Stomach (tissue), 9 donors: ENCODE measurements around the gene ANKFN1. TPM values are rescaled to one million over a fixed set of nuclear protein-coding genes. Genes with fewer than 3 reads are reported as not detected.

Source experiments
- DNase-seq, 2 donors: peaks; one replicate each; pipeline versions ENCODE4 v3.0.0 to v3.0.0-alpha.2; 2013 to 2019
- H3K27ac ChIP-seq, 5 donors: fragments of 200-600 bp in 4 of 5; sonication (generic) in 4 of 5; one replicate each; pipeline ENCODE4 v1.5.1; 2013 to 2019; ENCODE audit warnings: mild to moderate bottlenecking in 1 of 5, moderate library complexity in 1 of 5
- H3K27me3 ChIP-seq, 3 donors: fragments of 200-600 bp; sonication (generic); one replicate each; pipeline ENCODE4 v1.5.1; 2017 to 2019; ENCODE audit warnings: mixed run types in 1 of 3
- H3K36me3 ChIP-seq, 4 donors: fragments of 200-600 bp; sonication (generic); 1 replicate in 3 of 4; 2 replicates in 1 of 4; pipeline ENCODE4 v1.5.1; 2016 to 2019
- H3K4me1 ChIP-seq, 4 donors: fragments of 200-600 bp; sonication (generic); one replicate each; pipeline ENCODE4 v1.5.1; 2016 to 2019
- H3K4me3 ChIP-seq, 4 donors: fragments of 200-600 bp; sonication (generic) in 3 of 4; one replicate each; pipeline ENCODE4 v1.5.1; 2016 to 2019; ENCODE audit warnings: mild to moderate bottlenecking in 1 of 4
- H3K9me3 ChIP-seq, 4 donors: fragments of 200-600 bp; sonication (generic); one replicate each; pipeline ENCODE4 v1.5.1; 2016 to 2019
- EP300 ChIP-seq: sonication (generic); formaldehyde crosslinking; IDR thresholded peaks from one replicate; pipeline ENCODE4 v1.6.1; 2017; ENCODE audit warnings: antibody characterized with exemption
- POLR2A ChIP-seq, 4 donors: fragments of 450-650 bp; IDR thresholded peaks; one replicate each; pipeline ENCODE4 v1.6.1; 2016; ENCODE audit warnings: antibody characterized with exemption in 4 of 4, control low read depth in 2 of 4, mild to moderate bottlenecking in 1 of 4, moderate library complexity in 1 of 4
- POLR2AphosphoS5 ChIP-seq, 3 donors: sonication (generic); formaldehyde crosslinking; IDR thresholded peaks; one replicate each; pipeline ENCODE4 v1.6.1; 2016; ENCODE audit warnings: antibody characterized with exemption in 3 of 3
- WGBS, 5 donors: extraction: QIAGEN DNeasy Blood & Tissue Kit in 3 of 5; methylation state at CpG; one replicate each; pipeline versions ENCODE4 v1.1.5 to v1.1.7; 2013 to 2018; 5-methylcytosine and 5-hydroxymethylcytosine counted together
- intact Hi-C: fragments of 100-400 bp; cut with DNase I; formaldehyde crosslinking; loops from one replicate; pipeline ENCODE4 v1.15.1; 2023; ENCODE audit warnings: low total_unique reads
- polyA plus RNA-seq, 3 donors: library from polyadenylated mRNA; stranded (reverse); fragments of 200-250 nt; gene quantifications; one replicate each; pipeline ENCODE4 v1.2.3, GENCODE V29; 2013
- total RNA-seq, 5 donors: library from RNA; depleted of rRNA; stranded (reverse); fragments of >200 nt; gene quantifications; one replicate each; pipeline versions ENCODE4 v1.1.0 to v1.2.3, GENCODE V29; 2014 to 2016
- TF ChIP-seq, protein P1 (sequence below), 7 experiments: fragments of 450-650 bp in 4 of 7; fragments of 200-600 bp in 3 of 7; sonication (generic) in 3 of 7; IDR thresholded peaks; one replicate each; pipeline ENCODE4 v1.5.1; 2016 to 2019; ENCODE audit warnings: antibody characterized with exemption in 7 of 7, control low read depth in 2 of 7, mild to moderate bottlenecking in 1 of 7
- donor health status: healthy with polysubstance abuse.
- donor health status: Bipolar disorder and iron deficiency.
- donor health status: healthy.

Gene ANKFN1
- total and polyA plus RNA-seq, 8 donors, result 0.10 to 2.9 (median 1.3) TPM; not detected in 4

DNA sequence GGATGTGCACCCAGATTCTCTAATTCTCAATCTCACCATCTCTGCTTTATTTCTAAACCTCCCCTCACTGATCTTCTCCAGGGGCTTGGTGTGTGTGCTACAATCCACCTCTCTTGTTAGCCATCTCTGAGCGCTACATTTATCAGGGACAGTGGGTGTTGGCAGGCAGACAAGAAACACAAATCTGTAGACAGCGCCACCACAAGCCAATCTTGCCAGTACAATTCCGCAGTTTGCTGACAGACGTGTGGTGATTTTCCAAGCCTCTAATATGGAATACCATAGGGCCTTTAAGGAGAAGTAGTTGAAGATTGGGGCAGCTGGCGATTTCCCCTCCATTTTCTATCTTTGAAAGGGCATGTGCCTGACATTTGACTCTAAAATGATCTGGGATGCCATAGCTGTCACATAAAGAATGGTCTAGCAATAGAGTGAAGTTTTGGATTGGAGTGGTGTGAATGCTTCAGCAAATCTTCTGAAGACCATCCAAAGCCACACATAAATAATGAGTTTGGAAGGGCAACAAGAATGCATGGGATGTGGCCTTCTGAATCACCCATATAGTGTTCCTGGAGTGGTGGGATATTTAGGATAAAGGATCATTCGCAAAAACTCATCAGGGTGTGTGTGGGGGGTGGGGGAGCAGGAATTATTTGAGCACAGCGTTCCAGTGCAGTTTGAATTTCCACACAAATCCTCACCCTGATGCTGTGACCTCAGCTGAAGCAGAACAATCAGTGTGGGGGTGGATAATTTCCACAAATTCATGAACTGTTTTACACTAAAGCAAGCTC is 12.0 kb upstream of the ANKFN1 start:
- Histone ChIP-seq H3K36me3 (no peaks in the 10 kb centered on the region), H3K27ac (no peak overlapping the region), H3K4me3 (no peak overlapping the region), H3K9me3 (no peaks in the 10 kb centered on the region), H3K4me1 (peaks cover 0 to 8% (median 2%) of the 10 kb centered on the region in 4 donors), H3K27me3 (no peaks in the 10 kb centered on the region)
- WGBS, 5 donors, result 61 to 79% (median 71%) methylated on average over 7 of the region's 7 CpGs
- no peak for DNase-seq
- no peak for TF ChIP-seq EP300
- intact Hi-C loops, result no loop called here

DNA sequence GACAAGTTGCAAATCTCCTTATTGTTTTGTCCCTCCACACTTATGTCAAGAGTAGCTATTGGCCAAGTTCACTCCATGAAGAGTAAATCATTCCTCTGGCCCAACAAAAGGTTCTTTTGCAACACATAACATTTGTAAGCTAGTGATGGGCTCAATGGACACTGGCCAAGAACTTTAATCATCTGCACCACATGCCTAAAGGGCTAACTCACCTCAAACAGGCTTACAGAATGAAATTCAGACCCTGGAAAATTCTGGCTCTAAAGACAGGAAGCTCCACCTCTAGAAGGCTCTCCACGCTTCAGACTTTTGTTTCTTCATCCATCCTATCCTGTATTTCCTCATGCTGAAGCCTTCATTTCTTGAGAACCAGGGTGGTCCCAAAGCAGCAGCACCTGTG is 10.9 kb upstream of the ANKFN1 start:
- Histone ChIP-seq H3K4me1 (peaks cover 0 to 8% (median 2%) of the 10 kb centered on the region in 4 donors), H3K36me3 (no peaks in the 10 kb centered on the region), H3K4me3 (no peak overlapping the region), H3K9me3 (no peaks in the 10 kb centered on the region), H3K27me3 (no peaks in the 10 kb centered on the region), H3K27ac (no peak overlapping the region)
- no peak for TF ChIP-seq EP300
- no peak for TF ChIP-seq POLR2A (IDR thresholded peaks at IDR 0.05)
- peak in 1 of 3 donors; percentile 23 for TF ChIP-seq POLR2AphosphoS5 (IDR thresholded peaks at IDR 0.05)
- intact Hi-C loops, result no loop called here
- 67 to 100% (median 80%) methylated on average over 1 of the region's 1 CpG for WGBS, 5 donors
- DNase-seq, result no peak

DNA sequence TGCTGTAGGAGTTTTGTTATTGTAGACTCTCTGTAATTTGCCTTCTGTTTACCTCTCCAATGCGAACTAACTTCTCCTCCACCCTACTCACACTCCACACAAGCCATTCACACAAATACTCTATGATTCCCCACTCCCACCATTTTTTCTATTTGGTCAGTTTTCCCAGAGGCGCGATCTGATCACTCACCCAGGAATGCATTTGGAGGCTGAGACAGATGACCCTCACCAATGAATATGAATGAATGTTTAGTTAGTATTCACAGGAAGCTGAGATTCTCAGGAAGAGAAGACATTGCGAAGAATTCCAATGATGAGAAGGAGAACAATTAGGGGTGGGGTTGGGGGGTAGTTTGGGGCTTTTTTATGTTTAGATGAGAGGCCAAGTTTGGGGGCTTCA is 10.5 kb upstream of the ANKFN1 start:
- H3K4me3 ChIP-seq, result no peak overlapping the region
- peaks cover 0 to 8% (median 2%) of the 10 kb centered on the region in 4 donors for H3K4me1 ChIP-seq
- no peaks in the 10 kb centered on the region for H3K36me3 ChIP-seq
- TF ChIP-seq EP300 (no peak), POLR2AphosphoS5 (IDR thresholded peaks at IDR 0.05) (no peak), POLR2A (IDR thresholded peaks at IDR 0.05) (no peak)
- TF ChIP-seq, protein P1, sequence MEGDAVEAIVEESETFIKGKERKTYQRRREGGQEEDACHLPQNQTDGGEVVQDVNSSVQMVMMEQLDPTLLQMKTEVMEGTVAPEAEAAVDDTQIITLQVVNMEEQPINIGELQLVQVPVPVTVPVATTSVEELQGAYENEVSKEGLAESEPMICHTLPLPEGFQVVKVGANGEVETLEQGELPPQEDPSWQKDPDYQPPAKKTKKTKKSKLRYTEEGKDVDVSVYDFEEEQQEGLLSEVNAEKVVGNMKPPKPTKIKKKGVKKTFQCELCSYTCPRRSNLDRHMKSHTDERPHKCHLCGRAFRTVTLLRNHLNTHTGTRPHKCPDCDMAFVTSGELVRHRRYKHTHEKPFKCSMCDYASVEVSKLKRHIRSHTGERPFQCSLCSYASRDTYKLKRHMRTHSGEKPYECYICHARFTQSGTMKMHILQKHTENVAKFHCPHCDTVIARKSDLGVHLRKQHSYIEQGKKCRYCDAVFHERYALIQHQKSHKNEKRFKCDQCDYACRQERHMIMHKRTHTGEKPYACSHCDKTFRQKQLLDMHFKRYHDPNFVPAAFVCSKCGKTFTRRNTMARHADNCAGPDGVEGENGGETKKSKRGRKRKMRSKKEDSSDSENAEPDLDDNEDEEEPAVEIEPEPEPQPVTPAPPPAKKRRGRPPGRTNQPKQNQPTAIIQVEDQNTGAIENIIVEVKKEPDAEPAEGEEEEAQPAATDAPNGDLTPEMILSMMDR (IDR thresholded peaks at IDR 0.05), result no peak
- no peaks in the 10 kb centered on the region for H3K27me3 ChIP-seq
- no peaks in the 10 kb centered on the region for H3K9me3 ChIP-seq
- H3K27ac ChIP-seq, result no peak overlapping the region
- no peak for DNase-seq
- intact Hi-C loops, result no loop called here
- 92 to 96% (median 95%) methylated on average over 4 of the region's 4 CpGs for WGBS, 5 donors

- 28 to 67% (median 38%) methylated on average over 3 of the region's 3 CpGs for WGBS, 5 donors
- H3K27ac ChIP-seq, result no peak overlapping the region
These were observed 9.1 kb upstream of the ANKFN1 start for GRCh38 chr17:56144223-56144622.

GRCh38 chr17:56146534-56146933 is 6.7 kb upstream of the ANKFN1 start:
- intact Hi-C loops, result no loop called here
- TF ChIP-seq POLR2A (IDR thresholded peaks at IDR 0.05) (no peak), POLR2AphosphoS5 (IDR thresholded peaks at IDR 0.05) (no peak), EP300 (no peak)
- TF ChIP-seq, protein P1 (IDR thresholded peaks at IDR 0.05), result no peak
- H3K4me1 ChIP-seq, result peaks cover 0 to 8% (median 2%) of the 10 kb centered on the region in 4 donors
- DNase-seq, result no peak
- WGBS, 5 donors, result 28 to 62% (median 38%) methylated on average over 1 of the region's 1 CpG
- no peak overlapping the region for H3K4me3 ChIP-seq
- H3K27ac ChIP-seq, result no peak overlapping the region
- no peaks in the 10 kb centered on the region for H3K9me3 ChIP-seq
- H3K36me3 ChIP-seq, result no peaks in the 10 kb centered on the region
- no peaks in the 10 kb centered on the region for H3K27me3 ChIP-seq

More at GRCh38 chr17:56144223-56144622, 9.1 kb upstream of the ANKFN1 start:
- Histone ChIP-seq H3K36me3 (no peaks in the 10 kb centered on the region), H3K4me1 (peaks cover 0 to 8% (median 2%) of the 10 kb centered on the region in 4 donors), H3K9me3 (no peaks in the 10 kb centered on the region), H3K27me3 (no peaks in the 10 kb centered on the region), H3K4me3 (no peak overlapping the region)
- peak in 1 of 2 donors; percentile 73 for DNase-seq
- TF ChIP-seq POLR2AphosphoS5 (IDR thresholded peaks at IDR 0.05) (no peak), POLR2A (IDR thresholded peaks at IDR 0.05) (no peak), EP300 (no peak)
- TF ChIP-seq, protein P1 (IDR thresholded peaks at IDR 0.05), result no peak
- intact Hi-C loops, result no loop called here
